ENCODE data around the gene NR1H3.

NR1H3 gene

DNA sequence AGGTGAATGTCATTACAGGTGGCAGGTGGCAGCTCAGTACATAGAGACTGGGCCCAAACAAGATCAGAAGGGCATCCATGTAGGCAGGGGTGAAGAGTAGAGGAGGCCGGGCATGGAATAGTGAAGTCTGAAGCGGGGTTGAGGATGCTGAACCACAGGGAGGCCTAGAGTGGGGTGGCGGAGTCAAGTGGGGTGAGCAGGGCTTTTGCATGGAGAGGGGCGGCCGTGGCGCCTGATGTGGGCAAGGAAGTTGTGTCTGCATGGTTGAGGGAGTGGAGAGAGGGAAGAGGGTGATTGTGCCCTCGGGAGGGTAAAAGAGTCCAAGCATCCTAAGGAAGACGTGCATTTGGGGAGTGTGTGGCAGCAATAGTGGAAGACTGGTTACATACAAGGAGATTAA is 28.6 kb upstream of the NR1H3 start:
- Histone ChIP-seq H3K4me1 (ENCODE audit: control insufficient read depth in 1 of 2, insufficient read depth in 1 of 2, low read depth in 1 of 2, low read length in 1 of 2) (no peaks in the 10 kb centered on the region), H3K27ac (no peak overlapping the region), H3K9me3 (no peaks in the 10 kb centered on the region), H3K4me3 (ENCODE audit: low read depth in 1 of 2, low read length in 1 of 2) (no peak overlapping the region), H3K27me3 (no peaks in the 10 kb centered on the region), H3K36me3 (peaks cover 7% of the 10 kb centered on the region)
- TF ChIP-seq, protein P1, sequence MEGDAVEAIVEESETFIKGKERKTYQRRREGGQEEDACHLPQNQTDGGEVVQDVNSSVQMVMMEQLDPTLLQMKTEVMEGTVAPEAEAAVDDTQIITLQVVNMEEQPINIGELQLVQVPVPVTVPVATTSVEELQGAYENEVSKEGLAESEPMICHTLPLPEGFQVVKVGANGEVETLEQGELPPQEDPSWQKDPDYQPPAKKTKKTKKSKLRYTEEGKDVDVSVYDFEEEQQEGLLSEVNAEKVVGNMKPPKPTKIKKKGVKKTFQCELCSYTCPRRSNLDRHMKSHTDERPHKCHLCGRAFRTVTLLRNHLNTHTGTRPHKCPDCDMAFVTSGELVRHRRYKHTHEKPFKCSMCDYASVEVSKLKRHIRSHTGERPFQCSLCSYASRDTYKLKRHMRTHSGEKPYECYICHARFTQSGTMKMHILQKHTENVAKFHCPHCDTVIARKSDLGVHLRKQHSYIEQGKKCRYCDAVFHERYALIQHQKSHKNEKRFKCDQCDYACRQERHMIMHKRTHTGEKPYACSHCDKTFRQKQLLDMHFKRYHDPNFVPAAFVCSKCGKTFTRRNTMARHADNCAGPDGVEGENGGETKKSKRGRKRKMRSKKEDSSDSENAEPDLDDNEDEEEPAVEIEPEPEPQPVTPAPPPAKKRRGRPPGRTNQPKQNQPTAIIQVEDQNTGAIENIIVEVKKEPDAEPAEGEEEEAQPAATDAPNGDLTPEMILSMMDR (IDR thresholded peaks at IDR 0.05): no peak

DNA sequence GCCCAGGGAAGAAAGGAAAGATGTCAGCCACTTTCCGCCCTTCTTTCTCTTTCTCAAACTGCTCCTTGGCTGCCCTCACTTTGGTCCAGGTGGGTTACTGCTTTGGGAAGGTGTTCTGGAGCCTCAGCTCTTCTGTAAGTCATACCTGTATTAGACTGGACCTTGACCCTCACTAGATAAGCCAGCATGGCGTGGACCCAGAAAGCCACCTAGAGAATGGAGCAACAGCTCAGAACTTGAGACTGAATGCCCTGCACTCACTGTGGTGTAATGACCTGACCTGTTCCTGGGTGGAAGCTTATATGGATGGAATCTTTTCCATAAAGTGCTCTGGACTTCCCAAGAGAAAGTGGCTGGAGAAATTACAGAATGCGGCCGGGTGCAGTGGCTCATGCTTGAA is 24.7 kb upstream of the NR1H3 start:
- Histone ChIP-seq H3K36me3 (peaks cover 30% of the 10 kb centered on the region), H3K4me1 (ENCODE audit: control insufficient read depth in 1 of 2, insufficient read depth in 1 of 2, low read depth in 1 of 2, low read length in 1 of 2) (no peaks in the 10 kb centered on the region)
- TF ChIP-seq, protein P1 (IDR thresholded peaks at IDR 0.05): no peak

DNA sequence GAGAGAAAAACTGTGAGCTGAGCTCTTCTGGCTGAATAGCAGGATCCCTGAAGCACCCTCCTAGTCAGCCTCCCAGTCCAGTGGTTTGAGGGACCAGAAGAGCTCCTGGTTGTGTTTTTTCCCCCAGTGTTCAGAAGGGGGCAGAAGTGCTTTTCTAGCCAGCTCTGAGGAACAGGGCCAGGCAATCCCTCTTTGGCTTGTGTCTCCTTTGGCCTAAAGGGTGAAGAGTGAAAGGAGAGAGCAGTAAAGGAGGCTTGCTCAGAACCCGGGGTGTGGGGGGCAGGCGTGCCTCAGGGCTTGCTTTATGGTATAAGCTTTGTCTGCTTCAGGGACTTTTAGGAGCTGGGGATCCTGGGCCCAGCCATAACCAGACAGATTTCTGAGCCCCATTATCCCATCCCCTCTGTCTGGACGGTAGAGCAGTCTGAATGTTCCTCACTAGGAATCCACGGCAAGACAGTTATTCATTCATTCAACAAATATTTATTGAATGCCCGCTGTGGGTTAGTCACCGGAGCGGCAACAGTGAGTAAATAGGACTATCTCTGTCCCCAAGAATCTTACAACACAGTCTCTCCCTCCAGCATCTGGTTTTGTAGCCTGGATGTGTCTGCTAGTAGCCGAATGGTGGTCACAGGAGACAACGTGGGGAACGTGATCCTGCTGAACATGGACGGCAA is 23.7 kb upstream of the NR1H3 start:
- H3K27me3 ChIP-seq: no peaks in the 10 kb centered on the region
- no peaks in the 10 kb centered on the region for H3K9me3 ChIP-seq
- H3K27ac ChIP-seq: no peak overlapping the region
- TF ChIP-seq, protein P1 (IDR thresholded peaks at IDR 0.05): no peak
- H3K36me3 ChIP-seq: peaks cover 39% of the 10 kb centered on the region
- no peaks in the 10 kb centered on the region for H3K4me1 ChIP-seq (ENCODE audit: control insufficient read depth in 1 of 2, insufficient read depth in 1 of 2, low read depth in 1 of 2, low read length in 1 of 2)
- H3K4me3 ChIP-seq (ENCODE audit: low read depth in 1 of 2, low read length in 1 of 2): no peak overlapping the region

More for the DNA sequence above, 24.7 kb upstream of the NR1H3 start:
- H3K27ac ChIP-seq: no peak overlapping the region
- H3K4me3 ChIP-seq (ENCODE audit: low read depth in 1 of 2, low read length in 1 of 2): no peak overlapping the region
- no peaks in the 10 kb centered on the region for H3K9me3 ChIP-seq
- no peaks in the 10 kb centered on the region for H3K27me3 ChIP-seq

DNA sequence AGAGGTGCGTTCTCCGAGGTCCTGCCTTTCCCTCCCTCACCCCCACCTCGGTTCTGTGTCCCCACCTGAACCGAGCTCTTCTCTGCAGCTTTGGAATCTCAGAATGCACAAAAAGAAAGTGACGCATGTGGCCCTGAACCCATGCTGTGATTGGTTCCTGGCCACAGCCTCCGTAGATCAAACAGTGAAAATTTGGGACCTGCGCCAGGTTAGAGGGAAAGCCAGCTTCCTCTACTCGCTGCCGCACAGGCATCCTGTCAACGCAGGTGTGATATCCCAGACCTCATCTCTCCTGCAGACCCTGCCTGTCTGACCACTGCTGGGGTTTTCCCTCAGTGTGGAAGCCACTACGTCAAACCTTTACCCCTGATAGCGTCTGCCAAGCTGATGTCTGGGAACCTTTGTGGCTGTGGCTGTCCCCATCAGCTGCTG is 23.1 kb upstream of the NR1H3 start:
- no peaks in the 10 kb centered on the region for H3K9me3 ChIP-seq
- TF ChIP-seq, protein P1 (IDR thresholded peaks at IDR 0.05): no peak
- H3K4me3 ChIP-seq (ENCODE audit: low read depth in 1 of 2, low read length in 1 of 2): no peak overlapping the region

DNA sequence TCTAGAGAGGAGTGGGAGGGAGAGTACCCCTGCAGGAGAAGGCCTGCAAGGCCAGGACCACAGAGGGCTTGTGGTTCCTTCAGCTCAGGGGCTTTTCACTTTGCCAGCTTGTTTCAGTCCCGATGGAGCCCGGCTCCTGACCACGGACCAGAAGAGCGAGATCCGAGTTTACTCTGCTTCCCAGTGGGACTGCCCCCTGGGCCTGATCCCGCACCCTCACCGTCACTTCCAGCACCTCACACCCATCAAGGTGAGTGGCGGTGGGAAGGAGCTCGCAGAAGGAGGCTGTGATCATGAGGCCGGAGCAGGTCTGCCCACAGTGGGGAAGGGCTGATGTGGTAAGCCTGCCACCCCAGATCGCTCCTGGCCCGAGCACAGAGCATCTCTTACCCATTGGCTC is 22.6 kb upstream of the NR1H3 start:
- Histone ChIP-seq H3K9me3 (no peaks in the 10 kb centered on the region), H3K4me1 (ENCODE audit: control insufficient read depth in 1 of 2, insufficient read depth in 1 of 2, low read depth in 1 of 2, low read length in 1 of 2) (no peaks in the 10 kb centered on the region), H3K36me3 (peaks cover 47% of the 10 kb centered on the region), H3K4me3 (ENCODE audit: low read depth in 1 of 2, low read length in 1 of 2) (no peak overlapping the region), H3K27ac (no peak overlapping the region), H3K27me3 (no peaks in the 10 kb centered on the region)
- TF ChIP-seq, protein P1 (IDR thresholded peaks at IDR 0.05): no peak

More for the DNA sequence above, 23.1 kb upstream of the NR1H3 start:
- H3K36me3 ChIP-seq: peaks cover 42% of the 10 kb centered on the region
- no peaks in the 10 kb centered on the region for H3K4me1 ChIP-seq (ENCODE audit: control insufficient read depth in 1 of 2, insufficient read depth in 1 of 2, low read depth in 1 of 2, low read length in 1 of 2)
- H3K27ac ChIP-seq: no peak overlapping the region
- H3K27me3 ChIP-seq: no peaks in the 10 kb centered on the region

All from neutrophil (primary cell).